ENCODE measurements around the gene PA2G4. TPM values are rescaled to one million over a fixed set of nuclear protein-coding genes. Genes with fewer than 3 reads are reported as not detected.

Gene PA2G4
- total and polyA plus RNA-seq, 2 donors (not counting 3 experiments of a cell fraction or from before 2014, with no cell fraction given) = 121 to 188 TPM

GRCh38 chr12:56145217-56145616 lies 40.9 kb downstream of the PA2G4 start:
- Histone ChIP-seq H3K9me1 (replicated peaks; ENCODE audit: control insufficient read depth, extremely low read depth, insufficient read depth, low read length) (no peaks in the 10 kb centered on the region), H3K9me3 (replicated peaks; ENCODE audit: control insufficient read depth, insufficient read depth, low read length) (no peaks in the 10 kb centered on the region), H2AFZ (ENCODE audit: low read depth, low read length) (no peak overlapping the region), H3K9ac (replicated peaks; ENCODE audit: extremely low read depth, insufficient read depth, low read length) (no peak overlapping the region), H4K20me1 (replicated peaks; ENCODE audit: control insufficient read depth, extremely low read depth, insufficient read depth, low read length) (no peaks in the 10 kb centered on the region), H3K4me2 (ENCODE audit: insufficient read depth, low read length) (no peak overlapping the region), H3K27ac (ENCODE audit: insufficient read depth, low read depth, low read length) (no peak overlapping the region), H3K4me3 (replicated peaks in 1 of 3; ENCODE audit: insufficient read depth in 1 of 3, low read depth in 1 of 3, low read length in 3 of 3) (no peak overlapping the region), H3K4me1 (ENCODE audit: control insufficient read depth, extremely low read depth, insufficient read depth, low read length) (peaks cover 29% of the 10 kb centered on the region), H3K27me3 (ENCODE audit: control insufficient read depth in 2 of 2, insufficient read depth in 2 of 2, low read length in 2 of 2) (no peaks in the 10 kb centered on the region), H3K79me2 (ENCODE audit: control insufficient read depth, insufficient read depth, low read length) (no peaks in the 10 kb centered on the region), H3K36me3 (ENCODE audit: control insufficient read depth in 2 of 2, extremely low read depth in 1 of 2, insufficient read depth in 2 of 2, low read length in 2 of 2) (peaks cover 12 to 22% of the 10 kb centered on the region in 2 experiments)
- CTCF ChIA-PET = interaction anchor here (2.5 to 5.3 kb wide), 2 partner anchors 18 to 45 kb away, joined by 18 to 30 read pairs; partner anchors contain the start of genes ESYT1 and SMARCC2
- POLR2A ChIA-PET = no interaction called here
- TF ChIP-seq CTCF (IDR thresholded peaks at IDR 0.05; ENCODE audit: extremely low read depth in 1 of 2, insufficient read depth in 1 of 2, low read depth in 1 of 2, low read length in 2 of 2) (no peak), MYC (IDR thresholded peaks at IDR 0.05; ENCODE audit: low read depth, low read length) (no peak), FOS (IDR thresholded peaks at IDR 0.05; ENCODE audit: borderline replicate concordance, insufficient read depth, low read length) (no peak), MAX (IDR thresholded peaks at IDR 0.05; ENCODE audit: insufficient read depth, insufficient read length) (no peak), POLR2AphosphoS5 (IDR thresholded peaks at IDR 0.05; ENCODE audit: insufficient read depth, low read depth, low read length) (no peak), GATA2 (IDR thresholded peaks at IDR 0.05; ENCODE audit: insufficient read depth, insufficient read length, low read depth, low read length) (no peak), JUN (IDR thresholded peaks at IDR 0.05; ENCODE audit: borderline replicate concordance, insufficient read depth, insufficient read length, low read depth) (no peak), POLR2A (IDR thresholded peaks at IDR 0.05; ENCODE audit: low read depth, low read length) (no peak), EZH2 (IDR thresholded peaks at IDR 0.05; ENCODE audit: borderline replicate concordance, low read depth, low read length, severe bottlenecking) (no peak)
- no peak for FAIRE-seq
- intact Hi-C loops (cut with micrococcal nuclease) (no loop called here), dilution Hi-C loops (cut with MboI; ENCODE audit: extremely low pct_ligation_motif_present, low sequenced_read_pairs) (no loop called here)
- no TSS peak for BruUV-seq (replicated peaks)
- no peak for DNase-seq (ENCODE audit: low read depth, low spot score)
